DLD1 (cell line): Measurements from ENCODE around the gene ANKRD30A.
"Not testable (repeated sequence)": the region's sequence is repeated elsewhere in the genome, so short reads cannot be mapped to it uniquely, and the experiment has no call there.

Experiments used
- in situ Hi-C: cut with HindIII; loops from 2 replicates; pipeline ENCODE4 v1.10.0; 2017; ENCODE audit warnings: low sequenced_read_pairs

The ANKRD30A gene

GRCh38 chr10:37125191-37125732, at the start of gene ANKRD30A:
Gene ANKRD30A (plus strand): TSS chr10:37125598. CDS start chr10:37125788, 190 bp downstream.
- in situ Hi-C loops: no loop called here

- in situ Hi-C loops: not testable (repeated sequence)
These were observed 49.3 kb upstream of the ANKRD30A start for GRCh38 chr10:37076083-37076482.

- in situ Hi-C loops: no loop called here
These were observed 29.4 kb upstream of the ANKRD30A start for GRCh38 chr10:37095792-37096573.

GRCh38 chr10:37101261-37101660, 24.1 kb upstream of the ANKRD30A start:
- in situ Hi-C loops: no loop called here

GRCh38 chr10:37109000-37109399, 16.4 kb upstream of the ANKRD30A start:
- in situ Hi-C loops: no loop called here

GRCh38 chr10:37124532-37124931, 866 bp upstream of the ANKRD30A start:
- in situ Hi-C loops: no loop called here

GRCh38 chr10:37125921-37126320, 523 bp downstream of the ANKRD30A start:
- in situ Hi-C loops: no loop called here

GRCh38 chr10:37146443-37146842, 21.0 kb downstream of the ANKRD30A start:
- in situ Hi-C loops: no loop called here

- in situ Hi-C loops: not testable (repeated sequence)
These were observed 37.0 kb downstream of the ANKRD30A start for GRCh38 chr10:37162430-37162829.

GRCh38 chr10:37171945-37172344, 46.5 kb downstream of the ANKRD30A start:
- in situ Hi-C loops: not testable (repeated sequence)

GRCh38 chr10:37178296-37178695, 52.9 kb downstream of the ANKRD30A start:
- in situ Hi-C loops: not testable (repeated sequence)

GRCh38 chr10:37182719-37183118, 57.3 kb downstream of the ANKRD30A start:
- in situ Hi-C loops: not testable (repeated sequence)

- in situ Hi-C loops: no loop called here
These were observed 80.7 kb downstream of the ANKRD30A start for GRCh38 chr10:37206132-37206531.

GRCh38 chr10:37220866-37221265, 95.5 kb downstream of the ANKRD30A start:
- in situ Hi-C loops: no loop called here

GRCh38 chr10:37222046-37222445, 96.6 kb downstream of the ANKRD30A start:
- in situ Hi-C loops: no loop called here

GRCh38 chr10:37225163-37225562, 99.8 kb downstream of the ANKRD30A start:
- in situ Hi-C loops: no loop called here

- in situ Hi-C loops: no loop called here
These were observed 101.1 kb downstream of the ANKRD30A start for GRCh38 chr10:37226524-37226923.

GRCh38 chr10:37234692-37235091, 109.3 kb downstream of the ANKRD30A start:
- in situ Hi-C loops: no loop called here

- in situ Hi-C loops: no loop called here
These were observed 110.7 kb downstream of the ANKRD30A start for GRCh38 chr10:37236093-37236492.

GRCh38 chr10:37240223-37240622, 114.8 kb downstream of the ANKRD30A start:
- in situ Hi-C loops: no loop called here

- in situ Hi-C loops: no loop called here
These were observed 121.2 kb downstream of the ANKRD30A start for GRCh38 chr10:37246637-37247036.

- in situ Hi-C loops: not testable (repeated sequence)
These were observed 130.4 kb downstream of the ANKRD30A start for GRCh38 chr10:37255837-37256236.
